PFSK-1 (cell line): ENCODE measurements around the gene ACY1.

Experiments
- SIN3A ChIP-seq: IDR thresholded peaks from 2 replicates; pipeline ENCODE4 v1.6.1; 2012; ENCODE audit warnings: mild to moderate bottlenecking, low read length, moderate library complexity, borderline replicate concordance; ENCODE audit not compliant: insufficient read depth
- TF ChIP-seq, protein P1 (sequence below), 2 experiments: IDR thresholded peaks; 2 replicates each; pipeline versions ENCODE4 v1.6.1 to v1.8.0; 2011 to 2012; ENCODE audit warnings: low read depth in 2 of 2, low read length in 2 of 2, control low read depth in 1 of 2, inconsistent platforms in 1 of 2, mild to moderate bottlenecking in 1 of 2, moderate library complexity in 1 of 2; ENCODE audit not compliant: insufficient read depth in 1 of 2

DNA sequence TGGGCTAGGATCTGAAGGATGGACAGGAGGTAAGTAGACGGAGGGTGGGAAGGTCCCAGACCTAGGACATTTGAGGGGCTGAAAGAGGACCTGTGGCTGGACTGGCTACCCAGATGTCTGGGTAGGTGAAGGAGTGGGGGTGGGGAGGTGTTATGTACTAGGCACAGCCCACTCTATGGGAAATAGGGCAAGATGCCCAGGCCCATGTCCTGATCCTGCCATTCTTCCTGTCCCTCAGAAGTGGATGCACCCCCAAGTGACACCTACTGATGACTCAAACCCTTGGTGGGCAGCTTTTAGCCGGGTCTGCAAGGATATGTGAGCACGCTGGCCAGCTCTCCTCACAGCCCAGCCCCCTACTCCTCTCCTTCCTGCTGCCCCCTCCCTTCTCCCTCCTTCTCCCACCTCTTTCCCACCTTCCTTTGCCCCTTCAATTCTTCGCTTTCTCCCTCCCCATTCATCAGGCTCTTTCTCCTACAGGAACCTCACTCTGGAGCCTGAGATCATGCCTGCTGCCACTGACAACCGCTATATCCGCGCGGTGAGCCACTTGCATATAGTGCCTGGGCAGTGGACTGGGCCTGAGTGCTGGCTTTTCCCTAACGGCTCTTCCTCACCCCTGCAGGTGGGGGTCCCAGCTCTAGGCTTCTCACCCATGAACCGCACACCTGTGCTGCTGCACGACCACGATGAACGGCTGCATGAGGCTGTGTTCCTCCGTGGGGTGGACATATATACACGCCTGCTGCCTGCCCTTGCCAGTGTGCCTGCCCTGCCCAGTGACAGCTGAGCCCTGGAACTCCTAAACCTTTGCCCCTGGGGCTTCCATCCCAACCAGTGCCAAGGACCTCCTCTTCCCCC is 5.2 kb downstream of the ACY1 start:
- no peak for TF ChIP-seq SIN3A
- TF ChIP-seq, protein P1, sequence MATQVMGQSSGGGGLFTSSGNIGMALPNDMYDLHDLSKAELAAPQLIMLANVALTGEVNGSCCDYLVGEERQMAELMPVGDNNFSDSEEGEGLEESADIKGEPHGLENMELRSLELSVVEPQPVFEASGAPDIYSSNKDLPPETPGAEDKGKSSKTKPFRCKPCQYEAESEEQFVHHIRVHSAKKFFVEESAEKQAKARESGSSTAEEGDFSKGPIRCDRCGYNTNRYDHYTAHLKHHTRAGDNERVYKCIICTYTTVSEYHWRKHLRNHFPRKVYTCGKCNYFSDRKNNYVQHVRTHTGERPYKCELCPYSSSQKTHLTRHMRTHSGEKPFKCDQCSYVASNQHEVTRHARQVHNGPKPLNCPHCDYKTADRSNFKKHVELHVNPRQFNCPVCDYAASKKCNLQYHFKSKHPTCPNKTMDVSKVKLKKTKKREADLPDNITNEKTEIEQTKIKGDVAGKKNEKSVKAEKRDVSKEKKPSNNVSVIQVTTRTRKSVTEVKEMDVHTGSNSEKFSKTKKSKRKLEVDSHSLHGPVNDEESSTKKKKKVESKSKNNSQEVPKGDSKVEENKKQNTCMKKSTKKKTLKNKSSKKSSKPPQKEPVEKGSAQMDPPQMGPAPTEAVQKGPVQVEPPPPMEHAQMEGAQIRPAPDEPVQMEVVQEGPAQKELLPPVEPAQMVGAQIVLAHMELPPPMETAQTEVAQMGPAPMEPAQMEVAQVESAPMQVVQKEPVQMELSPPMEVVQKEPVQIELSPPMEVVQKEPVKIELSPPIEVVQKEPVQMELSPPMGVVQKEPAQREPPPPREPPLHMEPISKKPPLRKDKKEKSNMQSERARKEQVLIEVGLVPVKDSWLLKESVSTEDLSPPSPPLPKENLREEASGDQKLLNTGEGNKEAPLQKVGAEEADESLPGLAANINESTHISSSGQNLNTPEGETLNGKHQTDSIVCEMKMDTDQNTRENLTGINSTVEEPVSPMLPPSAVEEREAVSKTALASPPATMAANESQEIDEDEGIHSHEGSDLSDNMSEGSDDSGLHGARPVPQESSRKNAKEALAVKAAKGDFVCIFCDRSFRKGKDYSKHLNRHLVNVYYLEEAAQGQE (IDR thresholded peaks at IDR 0.05; ENCODE audit: insufficient read depth in 1 of 2, low read depth in 2 of 2, low read length in 2 of 2) = no peak
